CD14-positive monocyte (primary cell): Measurements from ENCODE around the gene TNPO3. TPM values are rescaled to one million over a fixed set of nuclear protein-coding genes. Genes with fewer than 3 reads are reported as not detected.
"Not testable (repeated sequence)": the region's sequence is repeated elsewhere in the genome, so short reads cannot be mapped to it uniquely, and the experiment has no call there.

ENCODE experiments used
- DNase-seq, 3 donors: peaks; one replicate each; pipeline ENCODE4 v3.0.0-alpha.2; 2011 to 2022
- H2AFZ ChIP-seq: 2 replicates; pipeline ENCODE4 v1.6.0; 2012; ENCODE audit warnings: mild to moderate bottlenecking, low read depth, low read length, inconsistent platforms; ENCODE audit not compliant: insufficient read depth, poor library complexity, severe bottlenecking
- H3K27ac ChIP-seq, 2 donors: 1 replicate in 1 of 2; 2 replicates in 1 of 2; pipeline ENCODE4 v1.5.1; 2012 to 2013; ENCODE audit warnings: low read length in 2 of 2, control low read depth in 1 of 2, inconsistent platforms in 1 of 2, low read depth in 1 of 2, mild to moderate bottlenecking in 1 of 2
- H3K27me3 ChIP-seq, 2 donors: one replicate each; pipeline versions ENCODE4 v1.6.0 to v1.6.1; 2011 to 2013; ENCODE audit warnings: low read length in 2 of 2; ENCODE audit not compliant: control insufficient read depth in 2 of 2, insufficient read depth in 2 of 2
- H3K36me3 ChIP-seq, 2 donors: replicated peaks in 1 of 2; 1 replicate in 1 of 2; 2 replicates in 1 of 2; pipeline versions ENCODE4 v1.5.1 to v1.6.1; 2012 to 2013; ENCODE audit warnings: low read length in 2 of 2, control low read depth in 1 of 2, inconsistent platforms in 1 of 2, mild to moderate bottlenecking in 1 of 2; ENCODE audit not compliant: insufficient read depth in 2 of 2, control insufficient read depth in 1 of 2
- H3K4me1 ChIP-seq, 2 donors: 1 replicate in 1 of 2; 2 replicates in 1 of 2; pipeline versions ENCODE4 v1.5.1 to v1.6.1; 2012 to 2013; ENCODE audit warnings: low read length in 2 of 2, control low read depth in 1 of 2, inconsistent platforms in 1 of 2, mild to moderate bottlenecking in 1 of 2, moderate library complexity in 1 of 2; ENCODE audit not compliant: insufficient read depth in 2 of 2, control insufficient read depth in 1 of 2
- H3K4me2 ChIP-seq: replicated peaks from 2 replicates; pipeline ENCODE3; 2012; ENCODE audit warnings: low read length, moderate library complexity, mild to moderate bottlenecking; ENCODE audit not compliant: poor library complexity, severe bottlenecking; ENCODE audit errors: extremely low read depth
- H3K4me3 ChIP-seq, 3 experiments: fragments of 200-600 bp in 1 of 3; sonication (generic) in 1 of 3; replicated peaks in 1 of 3; 1 replicate in 2 of 3; 2 replicates in 1 of 3; pipeline ENCODE4 v1.5.1; 2011 to 2013; ENCODE audit warnings: low read length in 3 of 3, mild to moderate bottlenecking in 3 of 3, control low read depth in 2 of 3, low read depth in 2 of 3, inconsistent platforms in 1 of 3, moderate library complexity in 1 of 3
- H3K79me2 ChIP-seq: 2 replicates; pipeline ENCODE4 v1.6.0; 2012; ENCODE audit warnings: mild to moderate bottlenecking, control low read depth, inconsistent platforms, low read length, moderate library complexity; ENCODE audit not compliant: insufficient read depth
- H3K9ac ChIP-seq: 2 replicates; pipeline ENCODE4 v1.6.0; 2017; ENCODE audit warnings: low read length, mild to moderate bottlenecking; ENCODE audit not compliant: insufficient read depth, poor library complexity, severe bottlenecking
- H3K9me3 ChIP-seq, 2 donors: replicated peaks in 1 of 2; 1 replicate in 1 of 2; 2 replicates in 1 of 2; pipeline versions ENCODE4 v1.5.1 to v1.6.1; 2012 to 2013; ENCODE audit warnings: low read length in 2 of 2, control low read depth in 1 of 2; ENCODE audit not compliant: control insufficient read depth in 1 of 2, insufficient read depth in 1 of 2
- H4K20me1 ChIP-seq: 2 replicates; pipeline ENCODE4 v1.6.0; 2012; ENCODE audit warnings: mild to moderate bottlenecking, low read length, control low read depth, moderate library complexity; ENCODE audit not compliant: insufficient read depth
- H3K27ac Mint-ChIP-seq, 7 donors: one replicate each; pipeline ENCODE4 v1.8.0; 2020; ENCODE audit warnings: mild to moderate bottlenecking in 7 of 7, mixed read lengths in 7 of 7, moderate library complexity in 6 of 7, inconsistent platforms in 2 of 7
- H3K27me3 Mint-ChIP-seq, 3 donors: one replicate each; pipeline ENCODE4 v1.8.0; 2021 to 2022; ENCODE audit warnings: low read depth in 3 of 3, mild to moderate bottlenecking in 3 of 3, mixed read lengths in 3 of 3, moderate library complexity in 3 of 3, inconsistent platforms in 1 of 3
- H3K36me3 Mint-ChIP-seq, 2 donors: one replicate each; pipeline ENCODE4 v1.8.0; 2020; ENCODE audit warnings: mixed read lengths in 2 of 2, inconsistent platforms in 1 of 2, mild to moderate bottlenecking in 1 of 2
- H3K4me1 Mint-ChIP-seq: one replicate; pipeline ENCODE4 v1.8.0; 2020; ENCODE audit warnings: mild to moderate bottlenecking, mixed read lengths
- H3K4me3 Mint-ChIP-seq, 2 donors: one replicate each; pipeline ENCODE4 v1.8.0; 2020; ENCODE audit warnings: mild to moderate bottlenecking in 2 of 2, mixed read lengths in 2 of 2, moderate library complexity in 1 of 2
- H3K9me3 Mint-ChIP-seq, 7 donors: one replicate each; pipeline ENCODE4 v1.8.0; 2020 to 2022; ENCODE audit warnings: mixed read lengths in 7 of 7, mild to moderate bottlenecking in 6 of 7, moderate library complexity in 6 of 7, inconsistent platforms in 2 of 7
- CTCF ChIP-seq: fragments of 200-600 bp; IDR thresholded peaks from one replicate; pipeline ENCODE4 v1.8.0; 2022; ENCODE audit warnings: antibody characterized with exemption, mild to moderate bottlenecking
- WGBS: methylation state at CpG from one replicate; pipeline ENCODE4 v1.1.5; 2013; ENCODE audit warnings: missing lambda C conversion rate; ENCODE audit not compliant: insufficient coverage; 5-methylcytosine and 5-hydroxymethylcytosine counted together
- intact Hi-C, 2 donors: fragments of 100-400 bp; cut with micrococcal nuclease; formaldehyde crosslinking; loops; one replicate each; pipeline versions ENCODE4 v1.15.0 to v1.15.1; 2023
- polyA plus RNA-seq, 3 donors: library from polyadenylated mRNA; depleted of rRNA in 1 of 3; unstranded in 2 of 3; stranded (reverse) in 1 of 3; fragments of 300-500 nt in 2 of 3; fragments of >200 nt in 1 of 3; fragmentation: Illumina TruSeq in 2 of 3; gene quantifications; 1 replicate in 2 of 3; 2 replicates in 1 of 3; pipeline ENCODE4 v1.2.3, GENCODE V29; 2012 to 2021

The TNPO3 gene
- polyA plus RNA-seq, 3 donors, result 17.0 to 23.8 (median 19.7) TPM

GRCh38 chr7:128913870-128914565 is 140.9 kb downstream of the TNPO3 start:
- H3K27me3 ChIP-seq, result peaks cover 17 to 58% of the 10 kb centered on the region in 2 donors
- no peak overlapping the region for H3K4me2 ChIP-seq
- intact Hi-C loops, result no loop called here
- Mint-ChIP-seq H3K27ac (no peak overlapping the region), H3K36me3 (peaks cover 4 to 22% of the 10 kb centered on the region in 2 donors), H3K4me1 (peaks cover 36% of the 10 kb centered on the region), H3K4me3 (peak overlapping the region in 1 of 2 donors; percentile 82), H3K27me3 (peaks cover 55 to 75% (median 62%) of the 10 kb centered on the region in 3 donors), H3K9me3 (peaks cover 2 to 18% (median 9%) of the 10 kb centered on the region in 7 donors)
- no peak overlapping the region for H3K4me3 ChIP-seq
- H3K9me3 ChIP-seq, result peaks cover 0 to 3% of the 10 kb centered on the region in 2 donors
- no peak for TF ChIP-seq CTCF
- 93% methylated on average over 10 of the region's 10 CpGs for WGBS
- DNase-seq, result no peak
- H3K9ac ChIP-seq, result no peak overlapping the region
- no peaks in the 10 kb centered on the region for H4K20me1 ChIP-seq
- H2AFZ ChIP-seq, result no peak overlapping the region
- no peaks in the 10 kb centered on the region for H3K36me3 ChIP-seq
- no peaks in the 10 kb centered on the region for H3K79me2 ChIP-seq
- no peak overlapping the region for H3K27ac ChIP-seq
- peaks cover 24 to 35% of the 10 kb centered on the region in 2 donors for H3K4me1 ChIP-seq

GRCh38 chr7:128912709-128913495 is 142.0 kb downstream of the TNPO3 start:
- H3K4me3 ChIP-seq, intact Hi-C loops, H3K9ac ChIP-seq, H2AFZ ChIP-seq, H3K79me2 ChIP-seq, H3K9me3 ChIP-seq, H3K27ac ChIP-seq, H4K20me1 ChIP-seq, H3K4me2 ChIP-seq, DNase-seq, H3K36me3 ChIP-seq, H3K27ac Mint-ChIP-seq, H3K4me3 Mint-ChIP-seq: not testable (repeated sequence)
- H3K9me3 Mint-ChIP-seq, result peaks cover 2 to 18% (median 9%) of the 10 kb centered on the region in 7 donors
- H3K27me3 Mint-ChIP-seq, result peaks cover 58 to 81% (median 64%) of the 10 kb centered on the region in 3 donors
- H3K27me3 ChIP-seq, result peaks cover 17 to 66% of the 10 kb centered on the region in 2 donors
- H3K36me3 Mint-ChIP-seq, result peaks cover 4 to 22% of the 10 kb centered on the region in 2 donors
- H3K4me1 ChIP-seq, result peaks cover 24 to 35% of the 10 kb centered on the region in 2 donors
- WGBS, result 70% methylated on average over 2 of the region's 20 CpGs
- H3K4me1 Mint-ChIP-seq, result peaks cover 36% of the 10 kb centered on the region
